WTC11 (cell line): ENCODE data around the gene NLRP7. TPM values are rescaled to one million over a fixed set of nuclear protein-coding genes. Genes with fewer than 3 reads are reported as not detected.
"Not testable (repeated sequence)": the region's sequence is repeated elsewhere in the genome, so short reads cannot be mapped to it uniquely, and the experiment has no call there.

Experiments
- ATAC-seq: fragments of 200-7000 bp; cut with Tn5 transposase; 2 replicates; pipeline ENCODE4 v1.10.0; 2021; ENCODE audit warnings: mild to moderate bottlenecking, moderate library complexity
- CTCF ChIA-PET: fragments of 300-600 bp; sonication (Branson Sonifier 250); formaldehyde crosslinking; loops from one replicate; lab custom pipeline; 2021; ENCODE audit warnings: antibody characterized with exemption; lab: Charles Lee
- POLR2A ChIA-PET: fragments of 350-600 bp; sonication (Branson Sonifier 250); formaldehyde crosslinking; loops from one replicate; lab custom pipeline; 2021; ENCODE audit warnings: antibody characterized with exemption; lab: Charles Lee
- DNase-seq: peaks from one replicate; pipeline ENCODE4 v3.0.0; 2021; ENCODE audit warnings: low spot score
- H3K27ac Mint-ChIP-seq: 2 replicates; pipeline ENCODE4 v1.8.0; 2021; ENCODE audit warnings: mixed read lengths
- H3K27me3 Mint-ChIP-seq: 2 replicates; pipeline ENCODE4 v1.8.0; 2021; ENCODE audit warnings: low read depth, mild to moderate bottlenecking, moderate library complexity, mixed read lengths
- H3K36me3 Mint-ChIP-seq: 2 replicates; pipeline ENCODE4 v1.8.0; 2021; ENCODE audit warnings: mixed read lengths
- H3K4me1 Mint-ChIP-seq: 2 replicates; pipeline ENCODE4 v1.8.0; 2022; ENCODE audit warnings: mixed read lengths
- H3K4me3 Mint-ChIP-seq: 2 replicates; pipeline ENCODE4 v1.8.0; 2021; ENCODE audit warnings: mild to moderate bottlenecking, moderate library complexity, mixed read lengths
- H3K9me3 Mint-ChIP-seq: 2 replicates; pipeline ENCODE4 v1.8.0; 2021; ENCODE audit warnings: mixed read lengths
- GABPB1 ChIP-seq: sonication (generic); formaldehyde crosslinking; IDR thresholded peaks from 2 replicates; pipeline ENCODE4 v1.8.1; 2023; ENCODE audit warnings: mild to moderate bottlenecking, missing genetic modification reagents
- IRF2 ChIP-seq: sonication (generic); formaldehyde crosslinking; IDR thresholded peaks from 2 replicates; pipeline ENCODE4 v1.8.0; 2022; ENCODE audit warnings: low read depth, missing genetic modification reagents, borderline replicate concordance
- JUN ChIP-seq: sonication (generic); formaldehyde crosslinking; IDR thresholded peaks from 2 replicates; pipeline ENCODE4 v1.8.0; 2023; ENCODE audit warnings: mild to moderate bottlenecking, missing genetic modification reagents
- NFATC4 ChIP-seq: fragments of 250-450 bp; sonication (Bioruptor Pico); IDR thresholded peaks from 2 replicates; pipeline ENCODE4 v1.9.0; 2021; ENCODE audit warnings: mild to moderate bottlenecking
- RELA ChIP-seq: sonication (generic); formaldehyde crosslinking; IDR thresholded peaks from 2 replicates; pipeline ENCODE4 v1.8.1; 2022; ENCODE audit warnings: missing genetic modification reagents, mild to moderate bottlenecking, borderline replicate concordance
- TP53 ChIP-seq: sonication (generic); formaldehyde crosslinking; IDR thresholded peaks from 2 replicates; pipeline ENCODE4 v1.8.1; 2023; ENCODE audit warnings: mild to moderate bottlenecking, missing genetic modification reagents
- total RNA-seq: library from RNA; stranded (reverse); gene quantifications from 3 replicates; pipeline ENCODE4 v1.2.3, GENCODE V29; 2021
- TF ChIP-seq, protein P1 (sequence below): fragments of 200-600 bp; IDR thresholded peaks from 2 replicates; pipeline ENCODE4 v1.8.0; 2022; ENCODE audit warnings: antibody characterized with exemption
- TF ChIP-seq, protein P2 (sequence below): sonication (generic); formaldehyde crosslinking; IDR thresholded peaks from 2 replicates; pipeline ENCODE4 v1.8.0; 2022; ENCODE audit warnings: missing genetic modification reagents
- TF ChIP-seq, protein P3 (sequence below): sonication (generic); formaldehyde crosslinking; IDR thresholded peaks from 2 replicates; pipeline ENCODE4 v1.8.0; 2022; ENCODE audit warnings: mild to moderate bottlenecking, missing genetic modification reagents
- TF ChIP-seq, protein P4 (sequence below): fragments of 250-450 bp; sonication (Bioruptor Pico); IDR thresholded peaks from 2 replicates; pipeline ENCODE4 v1.9.0; 2021; ENCODE audit warnings: moderate library complexity, mild to moderate bottlenecking, inconsistent platforms, borderline replicate concordance
- TF ChIP-seq, protein P5 (sequence below): sonication (generic); formaldehyde crosslinking; IDR thresholded peaks from 2 replicates; pipeline ENCODE4 v1.8.0; 2022; ENCODE audit warnings: mild to moderate bottlenecking, missing genetic modification reagents
- TF ChIP-seq, protein P6 (sequence below): sonication (generic); formaldehyde crosslinking; conservative IDR thresholded peaks from 2 replicates; pipeline ENCODE4 v1.8.1; 2023; ENCODE audit warnings: mild to moderate bottlenecking, low read depth, missing genetic modification reagents, moderate library complexity
- TF ChIP-seq, protein P7 (sequence below): sonication (generic); formaldehyde crosslinking; IDR thresholded peaks from 2 replicates; pipeline ENCODE4 v1.8.1; 2022; ENCODE audit warnings: mild to moderate bottlenecking, moderate library complexity, missing genetic modification reagents
- TF ChIP-seq, protein P8 (sequence below): sonication (generic); formaldehyde crosslinking; IDR thresholded peaks from 2 replicates; pipeline ENCODE4 v1.8.0; 2023; ENCODE audit warnings: mild to moderate bottlenecking, missing genetic modification reagents

The NLRP7 gene
- total RNA-seq, 1 experiment from 2014 or later = 6.8 TPM

DNA sequence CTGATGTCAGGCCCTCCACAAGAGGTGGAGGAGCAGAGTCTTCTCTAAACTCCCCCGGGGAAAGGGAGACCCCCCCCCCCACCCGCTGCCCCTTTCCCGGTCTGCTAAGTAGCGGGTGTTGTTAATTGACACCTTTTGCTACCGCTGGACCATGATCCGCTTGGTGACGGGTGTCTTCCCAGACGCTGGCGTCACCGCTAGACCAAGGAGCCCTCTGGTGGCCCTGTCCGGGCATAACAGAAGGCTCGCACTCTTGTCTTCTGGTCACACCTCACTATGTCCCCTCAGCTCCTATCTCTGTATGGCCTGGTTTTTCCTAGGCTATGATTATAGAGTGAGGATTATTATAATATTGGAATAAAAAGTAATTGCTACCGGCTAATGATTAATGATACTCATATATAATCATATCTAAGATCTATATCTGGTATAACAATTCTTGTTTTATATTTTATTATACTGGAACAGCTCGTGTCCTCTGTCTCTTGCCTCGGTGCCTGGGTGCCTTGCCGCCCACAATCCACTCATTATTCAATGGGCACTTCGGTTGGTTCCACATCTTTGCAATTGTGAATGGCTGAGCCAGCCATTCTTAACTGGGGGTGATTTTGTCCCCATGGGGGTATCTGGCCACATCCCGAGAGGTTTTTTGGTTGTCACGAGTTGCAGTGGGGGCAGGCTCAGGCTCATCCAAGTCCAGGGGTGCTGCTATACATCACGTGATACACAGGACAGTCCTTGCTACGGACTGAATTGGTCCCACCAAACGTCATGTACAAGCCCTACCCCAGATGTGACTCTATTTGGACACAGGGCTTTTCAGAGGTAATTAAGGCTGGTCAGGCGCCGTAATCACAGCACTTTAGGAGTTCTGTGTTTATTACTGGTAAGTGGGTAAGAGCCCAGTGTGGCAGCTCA, 27.4 kb downstream of the NLRP7 start:
- H3K4me1 Mint-ChIP-seq = peaks cover 13% of the 10 kb centered on the region
- DNase-seq = peak; percentile 40
- H3K36me3 Mint-ChIP-seq, ATAC-seq, H3K4me3 Mint-ChIP-seq, POLR2A ChIA-PET, H3K27ac Mint-ChIP-seq, H3K9me3 Mint-ChIP-seq, H3K27me3 Mint-ChIP-seq: not testable (repeated sequence)
- CTCF ChIA-PET = interaction anchor here (1.4 to 8.4 kb wide), 2 partner anchors 8 to 38 kb away, joined by 4 to 166 read pairs; no protein-coding TSS in a partner anchor
- TF ChIP-seq, protein P1, sequence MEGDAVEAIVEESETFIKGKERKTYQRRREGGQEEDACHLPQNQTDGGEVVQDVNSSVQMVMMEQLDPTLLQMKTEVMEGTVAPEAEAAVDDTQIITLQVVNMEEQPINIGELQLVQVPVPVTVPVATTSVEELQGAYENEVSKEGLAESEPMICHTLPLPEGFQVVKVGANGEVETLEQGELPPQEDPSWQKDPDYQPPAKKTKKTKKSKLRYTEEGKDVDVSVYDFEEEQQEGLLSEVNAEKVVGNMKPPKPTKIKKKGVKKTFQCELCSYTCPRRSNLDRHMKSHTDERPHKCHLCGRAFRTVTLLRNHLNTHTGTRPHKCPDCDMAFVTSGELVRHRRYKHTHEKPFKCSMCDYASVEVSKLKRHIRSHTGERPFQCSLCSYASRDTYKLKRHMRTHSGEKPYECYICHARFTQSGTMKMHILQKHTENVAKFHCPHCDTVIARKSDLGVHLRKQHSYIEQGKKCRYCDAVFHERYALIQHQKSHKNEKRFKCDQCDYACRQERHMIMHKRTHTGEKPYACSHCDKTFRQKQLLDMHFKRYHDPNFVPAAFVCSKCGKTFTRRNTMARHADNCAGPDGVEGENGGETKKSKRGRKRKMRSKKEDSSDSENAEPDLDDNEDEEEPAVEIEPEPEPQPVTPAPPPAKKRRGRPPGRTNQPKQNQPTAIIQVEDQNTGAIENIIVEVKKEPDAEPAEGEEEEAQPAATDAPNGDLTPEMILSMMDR = peak; percentile 37; the same call in 1 of the 2 replicates

DNA sequence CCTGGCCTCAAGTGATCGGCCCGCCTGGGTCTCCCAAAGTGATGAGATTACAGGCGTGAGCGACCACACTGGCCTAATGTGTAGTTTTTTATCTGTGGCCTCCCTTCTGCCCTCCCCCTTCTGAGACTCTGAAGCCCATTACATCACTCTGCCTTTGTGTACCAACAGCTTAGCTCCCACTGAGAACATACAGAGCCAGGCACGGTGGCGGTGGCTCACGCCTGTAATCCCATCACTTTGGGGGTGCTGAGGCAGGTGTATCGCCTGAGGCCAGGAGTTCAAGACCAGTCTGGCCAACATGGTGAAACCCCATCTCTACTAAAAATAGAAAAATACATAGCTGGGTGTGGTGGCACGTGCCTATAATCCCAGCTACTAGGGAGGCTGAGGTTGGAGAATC, 28.8 kb downstream of the NLRP7 start:
- H3K27me3 Mint-ChIP-seq = no peaks in the 10 kb centered on the region
- H3K9me3 Mint-ChIP-seq = no peaks in the 10 kb centered on the region
- H3K4me3 Mint-ChIP-seq = no peak overlapping the region
- DNase-seq = no peak
- peaks cover 12% of the 10 kb centered on the region for H3K4me1 Mint-ChIP-seq
- no peak overlapping the region for H3K27ac Mint-ChIP-seq
- TF ChIP-seq JUN (CRISPR knock-in tag) (no peak), NFATC4 (CRISPR knock-in tag) (no peak), TP53 (CRISPR knock-in tag) (no peak), GABPB1 (CRISPR knock-in tag) (no peak)
- TF ChIP-seq, protein P2, sequence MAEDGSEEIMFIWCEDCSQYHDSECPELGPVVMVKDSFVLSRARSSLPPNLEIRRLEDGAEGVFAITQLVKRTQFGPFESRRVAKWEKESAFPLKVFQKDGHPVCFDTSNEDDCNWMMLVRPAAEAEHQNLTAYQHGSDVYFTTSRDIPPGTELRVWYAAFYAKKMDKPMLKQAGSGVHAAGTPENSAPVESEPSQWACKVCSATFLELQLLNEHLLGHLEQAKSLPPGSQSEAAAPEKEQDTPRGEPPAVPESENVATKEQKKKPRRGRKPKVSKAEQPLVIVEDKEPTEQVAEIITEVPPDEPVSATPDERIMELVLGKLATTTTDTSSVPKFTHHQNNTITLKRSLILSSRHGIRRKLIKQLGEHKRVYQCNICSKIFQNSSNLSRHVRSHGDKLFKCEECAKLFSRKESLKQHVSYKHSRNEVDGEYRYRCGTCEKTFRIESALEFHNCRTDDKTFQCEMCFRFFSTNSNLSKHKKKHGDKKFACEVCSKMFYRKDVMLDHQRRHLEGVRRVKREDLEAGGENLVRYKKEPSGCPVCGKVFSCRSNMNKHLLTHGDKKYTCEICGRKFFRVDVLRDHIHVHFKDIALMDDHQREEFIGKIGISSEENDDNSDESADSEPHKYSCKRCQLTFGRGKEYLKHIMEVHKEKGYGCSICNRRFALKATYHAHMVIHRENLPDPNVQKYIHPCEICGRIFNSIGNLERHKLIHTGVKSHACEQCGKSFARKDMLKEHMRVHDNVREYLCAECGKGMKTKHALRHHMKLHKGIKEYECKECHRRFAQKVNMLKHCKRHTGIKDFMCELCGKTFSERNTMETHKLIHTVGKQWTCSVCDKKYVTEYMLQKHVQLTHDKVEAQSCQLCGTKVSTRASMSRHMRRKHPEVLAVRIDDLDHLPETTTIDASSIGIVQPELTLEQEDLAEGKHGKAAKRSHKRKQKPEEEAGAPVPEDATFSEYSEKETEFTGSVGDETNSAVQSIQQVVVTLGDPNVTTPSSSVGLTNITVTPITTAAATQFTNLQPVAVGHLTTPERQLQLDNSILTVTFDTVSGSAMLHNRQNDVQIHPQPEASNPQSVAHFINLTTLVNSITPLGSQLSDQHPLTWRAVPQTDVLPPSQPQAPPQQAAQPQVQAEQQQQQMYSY = no peak
- TF ChIP-seq, protein P3, sequence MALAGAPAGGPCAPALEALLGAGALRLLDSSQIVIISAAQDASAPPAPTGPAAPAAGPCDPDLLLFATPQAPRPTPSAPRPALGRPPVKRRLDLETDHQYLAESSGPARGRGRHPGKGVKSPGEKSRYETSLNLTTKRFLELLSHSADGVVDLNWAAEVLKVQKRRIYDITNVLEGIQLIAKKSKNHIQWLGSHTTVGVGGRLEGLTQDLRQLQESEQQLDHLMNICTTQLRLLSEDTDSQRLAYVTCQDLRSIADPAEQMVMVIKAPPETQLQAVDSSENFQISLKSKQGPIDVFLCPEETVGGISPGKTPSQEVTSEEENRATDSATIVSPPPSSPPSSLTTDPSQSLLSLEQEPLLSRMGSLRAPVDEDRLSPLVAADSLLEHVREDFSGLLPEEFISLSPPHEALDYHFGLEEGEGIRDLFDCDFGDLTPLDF = no peak
- TF ChIP-seq, protein P4, sequence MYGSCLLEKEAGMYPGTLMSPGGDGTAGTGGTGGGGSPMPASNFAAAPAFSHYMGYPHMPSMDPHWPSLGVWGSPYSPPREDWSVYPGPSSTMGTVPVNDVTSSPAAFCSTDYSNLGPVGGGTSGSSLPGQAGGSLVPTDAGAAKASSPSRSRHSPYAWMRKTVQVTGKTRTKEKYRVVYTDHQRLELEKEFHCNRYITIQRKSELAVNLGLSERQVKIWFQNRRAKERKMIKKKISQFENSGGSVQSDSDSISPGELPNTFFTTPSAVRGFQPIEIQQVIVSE (CRISPR knock-in tag) = no peak
- H3K36me3 Mint-ChIP-seq = no peaks in the 10 kb centered on the region
- ATAC-seq = no peak
- POLR2A ChIA-PET = interaction anchor here (0.6 kb wide), 1 partner anchor 87 kb away, joined by 3 read pairs; no protein-coding TSS in a partner anchor
- CTCF ChIA-PET = interaction anchor here (0.6 to 8.4 kb wide), 4 partner anchors 9 to 243 kb away, joined by 3 to 166 read pairs (median 4); no protein-coding TSS in a partner anchor

DNA sequence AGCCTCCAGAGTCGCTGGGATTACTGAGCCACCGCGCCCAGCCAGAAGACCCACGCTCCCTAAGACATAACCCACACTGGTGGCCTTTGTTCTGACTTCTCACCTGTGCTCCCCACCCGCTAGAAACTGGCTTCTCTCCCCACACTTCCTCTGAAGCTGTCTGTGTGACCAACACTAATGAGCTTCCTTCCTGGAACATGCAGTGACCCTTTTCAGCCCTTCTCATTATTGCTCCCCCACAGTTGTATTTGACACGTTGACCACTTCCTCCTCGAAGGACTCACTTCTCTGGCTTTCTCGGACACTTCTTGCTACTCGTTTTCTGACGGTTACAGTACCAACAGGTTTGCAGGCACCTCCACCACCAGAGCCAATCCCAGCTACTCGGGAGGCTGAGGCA, 30.5 kb downstream of the NLRP7 start:
- no peak for ATAC-seq
- Mint-ChIP-seq H3K4me3 (no peak overlapping the region), H3K27ac (peak overlapping the region; percentile 11; the same call in 1 of the 2 replicates), H3K36me3 (peaks cover 2% of the 10 kb centered on the region; the same call in 1 of the 2 replicates), H3K9me3 (no peaks in the 10 kb centered on the region), H3K4me1 (peaks cover 9% of the 10 kb centered on the region), H3K27me3 (no peaks in the 10 kb centered on the region)
- DNase-seq = no peak
- POLR2A ChIA-PET = no interaction called here
- CTCF ChIA-PET = interaction anchor here (0.7 to 8.4 kb wide), 3 partner anchors 23 to 171 kb away, joined by 3 to 166 read pairs (median 4); no protein-coding TSS in a partner anchor
- TF ChIP-seq NFATC4 (CRISPR knock-in tag) (no peak), IRF2 (no peak), RELA (CRISPR knock-in tag) (no peak), JUN (CRISPR knock-in tag) (no peak)
- TF ChIP-seq, protein P5, sequence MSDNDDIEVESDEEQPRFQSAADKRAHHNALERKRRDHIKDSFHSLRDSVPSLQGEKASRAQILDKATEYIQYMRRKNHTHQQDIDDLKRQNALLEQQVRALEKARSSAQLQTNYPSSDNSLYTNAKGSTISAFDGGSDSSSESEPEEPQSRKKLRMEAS = no peak
- TF ChIP-seq, protein P6, sequence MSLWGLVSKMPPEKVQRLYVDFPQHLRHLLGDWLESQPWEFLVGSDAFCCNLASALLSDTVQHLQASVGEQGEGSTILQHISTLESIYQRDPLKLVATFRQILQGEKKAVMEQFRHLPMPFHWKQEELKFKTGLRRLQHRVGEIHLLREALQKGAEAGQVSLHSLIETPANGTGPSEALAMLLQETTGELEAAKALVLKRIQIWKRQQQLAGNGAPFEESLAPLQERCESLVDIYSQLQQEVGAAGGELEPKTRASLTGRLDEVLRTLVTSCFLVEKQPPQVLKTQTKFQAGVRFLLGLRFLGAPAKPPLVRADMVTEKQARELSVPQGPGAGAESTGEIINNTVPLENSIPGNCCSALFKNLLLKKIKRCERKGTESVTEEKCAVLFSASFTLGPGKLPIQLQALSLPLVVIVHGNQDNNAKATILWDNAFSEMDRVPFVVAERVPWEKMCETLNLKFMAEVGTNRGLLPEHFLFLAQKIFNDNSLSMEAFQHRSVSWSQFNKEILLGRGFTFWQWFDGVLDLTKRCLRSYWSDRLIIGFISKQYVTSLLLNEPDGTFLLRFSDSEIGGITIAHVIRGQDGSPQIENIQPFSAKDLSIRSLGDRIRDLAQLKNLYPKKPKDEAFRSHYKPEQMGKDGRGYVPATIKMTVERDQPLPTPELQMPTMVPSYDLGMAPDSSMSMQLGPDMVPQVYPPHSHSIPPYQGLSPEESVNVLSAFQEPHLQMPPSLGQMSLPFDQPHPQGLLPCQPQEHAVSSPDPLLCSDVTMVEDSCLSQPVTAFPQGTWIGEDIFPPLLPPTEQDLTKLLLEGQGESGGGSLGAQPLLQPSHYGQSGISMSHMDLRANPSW (CRISPR knock-in tag) = no peak
- TF ChIP-seq, protein P7, sequence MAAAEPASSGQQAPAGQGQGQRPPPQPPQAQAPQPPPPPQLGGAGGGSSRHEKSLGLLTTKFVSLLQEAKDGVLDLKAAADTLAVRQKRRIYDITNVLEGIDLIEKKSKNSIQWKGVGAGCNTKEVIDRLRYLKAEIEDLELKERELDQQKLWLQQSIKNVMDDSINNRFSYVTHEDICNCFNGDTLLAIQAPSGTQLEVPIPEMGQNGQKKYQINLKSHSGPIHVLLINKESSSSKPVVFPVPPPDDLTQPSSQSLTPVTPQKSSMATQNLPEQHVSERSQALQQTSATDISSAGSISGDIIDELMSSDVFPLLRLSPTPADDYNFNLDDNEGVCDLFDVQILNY (CRISPR knock-in tag) = no peak
- TF ChIP-seq, protein P8, sequence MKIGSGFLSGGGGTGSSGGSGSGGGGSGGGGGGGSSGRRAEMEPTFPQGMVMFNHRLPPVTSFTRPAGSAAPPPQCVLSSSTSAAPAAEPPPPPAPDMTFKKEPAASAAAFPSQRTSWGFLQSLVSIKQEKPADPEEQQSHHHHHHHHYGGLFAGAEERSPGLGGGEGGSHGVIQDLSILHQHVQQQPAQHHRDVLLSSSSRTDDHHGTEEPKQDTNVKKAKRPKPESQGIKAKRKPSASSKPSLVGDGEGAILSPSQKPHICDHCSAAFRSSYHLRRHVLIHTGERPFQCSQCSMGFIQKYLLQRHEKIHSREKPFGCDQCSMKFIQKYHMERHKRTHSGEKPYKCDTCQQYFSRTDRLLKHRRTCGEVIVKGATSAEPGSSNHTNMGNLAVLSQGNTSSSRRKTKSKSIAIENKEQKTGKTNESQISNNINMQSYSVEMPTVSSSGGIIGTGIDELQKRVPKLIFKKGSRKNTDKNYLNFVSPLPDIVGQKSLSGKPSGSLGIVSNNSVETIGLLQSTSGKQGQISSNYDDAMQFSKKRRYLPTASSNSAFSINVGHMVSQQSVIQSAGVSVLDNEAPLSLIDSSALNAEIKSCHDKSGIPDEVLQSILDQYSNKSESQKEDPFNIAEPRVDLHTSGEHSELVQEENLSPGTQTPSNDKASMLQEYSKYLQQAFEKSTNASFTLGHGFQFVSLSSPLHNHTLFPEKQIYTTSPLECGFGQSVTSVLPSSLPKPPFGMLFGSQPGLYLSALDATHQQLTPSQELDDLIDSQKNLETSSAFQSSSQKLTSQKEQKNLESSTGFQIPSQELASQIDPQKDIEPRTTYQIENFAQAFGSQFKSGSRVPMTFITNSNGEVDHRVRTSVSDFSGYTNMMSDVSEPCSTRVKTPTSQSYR = no peak
